Spinal cord (tissue), 10 donors: ENCODE measurements around the gene DENND2D. TPM values are rescaled to one million over a fixed set of nuclear protein-coding genes. Genes with fewer than 3 reads are reported as not detected.
"Not testable (repeated sequence)": the region's sequence is repeated elsewhere in the genome, so short reads cannot be mapped to it uniquely, and the experiment has no call there.

Experiments used
- DNase-seq, 6 donors: peaks; one replicate each; pipeline versions ENCODE4 v3.0.0 to v3.0.0-alpha.2; 2013 to 2015; ENCODE audit warnings: low spot score in 6 of 6, low read depth in 4 of 6
- H3K27ac ChIP-seq: one replicate; pipeline ENCODE4 v1.5.1; 2013; ENCODE audit warnings: low read depth, low read length, control low read depth
- H3K27me3 ChIP-seq: one replicate; pipeline ENCODE4 v1.6.1; 2013; ENCODE audit warnings: low read length; ENCODE audit not compliant: control insufficient read depth, insufficient read depth
- H3K36me3 ChIP-seq: one replicate; pipeline ENCODE4 v1.6.1; 2013; ENCODE audit warnings: low read length; ENCODE audit not compliant: control insufficient read depth, insufficient read depth
- H3K4me1 ChIP-seq: one replicate; pipeline ENCODE4 v1.6.1; 2013; ENCODE audit warnings: low read length; ENCODE audit not compliant: control insufficient read depth, insufficient read depth
- H3K4me3 ChIP-seq: one replicate; pipeline ENCODE4 v1.5.1; 2013; ENCODE audit warnings: low read depth, low read length, control low read depth
- H3K9me3 ChIP-seq: one replicate; pipeline ENCODE4 v1.6.1; 2013; ENCODE audit warnings: low read length; ENCODE audit not compliant: control insufficient read depth, insufficient read depth
- WGBS: methylation state at CpG from one replicate; pipeline ENCODE4 v1.1.5; 2013; ENCODE audit warnings: missing lambda C conversion rate; ENCODE audit not compliant: insufficient coverage; 5-methylcytosine and 5-hydroxymethylcytosine counted together
- polyA plus RNA-seq, 2 donors: library from polyadenylated mRNA; unstranded; fragments of 120-200 nt; gene quantifications; one replicate each; pipeline ENCODE4 v1.2.1, GENCODE V29; 2013; ENCODE audit not compliant: insufficient read length in 2 of 2
- total RNA-seq, 2 donors: library from RNA; depleted of rRNA in 1 of 2; stranded (reverse); fragments of 120-200 nt in 1 of 2; fragments of >200 nt in 1 of 2; gene quantifications; one replicate each; pipeline versions ENCODE4 v1.2.3 to v1.2.4, GENCODE V29; 2013 to 2014
- donor health status: healthy.

Gene DENND2D
- total and polyA plus RNA-seq, 4 donors = 1.9 to 10.3 (median 5.4) TPM

GRCh38 chr1:111215285-111215684 is 14.8 kb upstream of the DENND2D start:
- H3K9me3 ChIP-seq, DNase-seq, H3K4me3 ChIP-seq, H3K4me1 ChIP-seq, H3K27me3 ChIP-seq, H3K36me3 ChIP-seq, H3K27ac ChIP-seq: not testable (repeated sequence)
- WGBS = no CpG with 5 or more reads among the region's 2 CpGs

GRCh38 chr1:111214884-111215283 is 14.4 kb upstream of the DENND2D start:
- Histone ChIP-seq H3K27me3 (no peaks in the 10 kb centered on the region), H3K4me1 (no peaks in the 10 kb centered on the region), H3K36me3 (no peaks in the 10 kb centered on the region), H3K4me3 (no peak overlapping the region), H3K9me3 (no peaks in the 10 kb centered on the region), H3K27ac (no peak overlapping the region)
- WGBS = 80% methylated on average over 2 of the region's 7 CpGs
- no peak for DNase-seq

GRCh38 chr1:111214074-111214801 is 13.8 kb upstream of the DENND2D start:
- H3K27me3 ChIP-seq = no peaks in the 10 kb centered on the region
- H3K27ac ChIP-seq = no peak overlapping the region
- H3K36me3 ChIP-seq = no peaks in the 10 kb centered on the region
- H3K4me1 ChIP-seq = no peaks in the 10 kb centered on the region
- H3K9me3 ChIP-seq = no peaks in the 10 kb centered on the region
- H3K4me3 ChIP-seq = no peak overlapping the region
- DNase-seq = no peak
- WGBS = 89% methylated on average over 4 of the region's 6 CpGs

- Histone ChIP-seq H3K36me3 (no peaks in the 10 kb centered on the region), H3K27ac (no peak overlapping the region), H3K4me3 (no peak overlapping the region), H3K4me1 (no peaks in the 10 kb centered on the region), H3K27me3 (peaks cover 4% of the 10 kb centered on the region), H3K9me3 (no peaks in the 10 kb centered on the region)
- WGBS = 93% methylated on average over 6 of the region's 6 CpGs
- DNase-seq = no peak
These were observed 13.0 kb upstream of the DENND2D start for GRCh38 chr1:111213412-111213811.

GRCh38 chr1:111212634-111213335 is 12.3 kb upstream of the DENND2D start:
- Histone ChIP-seq H3K27me3 (peaks cover 4% of the 10 kb centered on the region), H3K36me3 (no peaks in the 10 kb centered on the region), H3K4me1 (no peaks in the 10 kb centered on the region), H3K27ac (no peak overlapping the region), H3K4me3 (no peak overlapping the region), H3K9me3 (no peaks in the 10 kb centered on the region)
- WGBS = 100% methylated on average over 1 of the region's 5 CpGs
- no peak for DNase-seq

GRCh38 chr1:111211921-111212320 is 11.5 kb upstream of the DENND2D start:
- DNase-seq = no peak
- H3K36me3 ChIP-seq = no peaks in the 10 kb centered on the region
- whole genome bisulfite sequencing = no CpG with 5 or more reads among the region's 1 CpG
- no peaks in the 10 kb centered on the region for H3K4me1 ChIP-seq
- H3K27me3 ChIP-seq = peaks cover 5% of the 10 kb centered on the region
- no peak overlapping the region for H3K27ac ChIP-seq
- H3K4me3 ChIP-seq = no peak overlapping the region
- H3K9me3 ChIP-seq = no peaks in the 10 kb centered on the region

GRCh38 chr1:111209622-111210021 is 9.2 kb upstream of the DENND2D start:
- H3K4me1 ChIP-seq = peaks cover under 1% of the 10 kb centered on the region
- no peaks in the 10 kb centered on the region for H3K36me3 ChIP-seq
- WGBS = no CpG with 5 or more reads among the region's 4 CpGs
- H3K4me3 ChIP-seq = no peak overlapping the region
- H3K27me3 ChIP-seq = peaks cover 15% of the 10 kb centered on the region
- no peaks in the 10 kb centered on the region for H3K9me3 ChIP-seq
- DNase-seq = no peak
- no peak overlapping the region for H3K27ac ChIP-seq

- DNase-seq = no peak
- Histone ChIP-seq H3K4me1 (peaks cover 4% of the 10 kb centered on the region), H3K9me3 (no peaks in the 10 kb centered on the region), H3K27me3 (peaks cover 22% of the 10 kb centered on the region), H3K36me3 (no peaks in the 10 kb centered on the region), H3K4me3 (no peak overlapping the region), H3K27ac (no peak overlapping the region)
- 63% methylated on average over 1 of the region's 1 CpG for WGBS
These were observed 8.5 kb upstream of the DENND2D start for GRCh38 chr1:111208921-111209320.

GRCh38 chr1:111205714-111206050 is 5.2 kb upstream of the DENND2D start:
- Histone ChIP-seq H3K4me1 (peaks cover 10% of the 10 kb centered on the region), H3K9me3 (no peaks in the 10 kb centered on the region), H3K27me3 (peaks cover 41% of the 10 kb centered on the region), H3K36me3 (no peaks in the 10 kb centered on the region), H3K27ac (no peak overlapping the region), H3K4me3 (no peak overlapping the region)
- no CpG with 5 or more reads among the region's 2 CpGs for WGBS
- no peak for DNase-seq
